ENCODE measurements around the gene FXR2.

DNA sequence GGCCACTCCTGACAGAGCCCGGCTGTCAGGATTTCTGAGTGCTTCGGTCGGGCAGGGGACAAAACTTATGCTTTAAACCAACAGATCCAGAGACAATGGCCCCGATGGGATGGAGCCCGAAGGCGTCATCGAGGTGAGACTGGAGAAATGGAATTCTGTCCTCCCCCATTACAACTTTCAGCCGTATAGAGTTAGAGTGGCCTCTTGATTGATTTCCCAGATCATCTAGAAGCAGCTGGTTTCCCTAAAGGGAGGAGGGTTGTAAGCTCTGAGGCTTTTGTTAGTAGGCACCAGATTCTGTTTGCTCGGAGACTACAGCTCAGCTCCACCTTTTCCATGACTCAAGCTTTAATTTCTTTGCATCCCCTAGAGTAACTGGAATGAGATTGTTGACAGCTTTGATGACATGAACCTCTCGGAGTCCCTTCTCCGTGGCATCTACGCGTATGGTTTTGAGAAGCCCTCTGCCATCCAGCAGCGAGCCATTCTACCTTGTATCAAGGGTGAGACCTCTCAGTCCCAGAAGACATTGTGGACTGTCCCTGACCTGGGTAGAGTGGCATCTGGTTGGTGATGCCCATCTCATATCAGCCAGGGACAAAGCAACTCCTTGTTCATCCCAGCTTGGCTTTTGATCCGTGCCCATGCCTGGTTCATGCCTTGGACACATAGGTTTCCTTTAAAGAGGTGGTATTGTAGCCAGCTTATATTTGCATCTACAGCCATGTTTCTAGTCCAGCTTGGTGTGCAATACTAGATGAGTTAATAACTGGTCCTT, 40.3 kb downstream of the FXR2 start:
- TF ChIP-seq, protein P1, sequence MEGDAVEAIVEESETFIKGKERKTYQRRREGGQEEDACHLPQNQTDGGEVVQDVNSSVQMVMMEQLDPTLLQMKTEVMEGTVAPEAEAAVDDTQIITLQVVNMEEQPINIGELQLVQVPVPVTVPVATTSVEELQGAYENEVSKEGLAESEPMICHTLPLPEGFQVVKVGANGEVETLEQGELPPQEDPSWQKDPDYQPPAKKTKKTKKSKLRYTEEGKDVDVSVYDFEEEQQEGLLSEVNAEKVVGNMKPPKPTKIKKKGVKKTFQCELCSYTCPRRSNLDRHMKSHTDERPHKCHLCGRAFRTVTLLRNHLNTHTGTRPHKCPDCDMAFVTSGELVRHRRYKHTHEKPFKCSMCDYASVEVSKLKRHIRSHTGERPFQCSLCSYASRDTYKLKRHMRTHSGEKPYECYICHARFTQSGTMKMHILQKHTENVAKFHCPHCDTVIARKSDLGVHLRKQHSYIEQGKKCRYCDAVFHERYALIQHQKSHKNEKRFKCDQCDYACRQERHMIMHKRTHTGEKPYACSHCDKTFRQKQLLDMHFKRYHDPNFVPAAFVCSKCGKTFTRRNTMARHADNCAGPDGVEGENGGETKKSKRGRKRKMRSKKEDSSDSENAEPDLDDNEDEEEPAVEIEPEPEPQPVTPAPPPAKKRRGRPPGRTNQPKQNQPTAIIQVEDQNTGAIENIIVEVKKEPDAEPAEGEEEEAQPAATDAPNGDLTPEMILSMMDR (tag by site-specific recombination; IDR thresholded peaks at IDR 0.05), result no peak
- TF ChIP-seq, protein P2, sequence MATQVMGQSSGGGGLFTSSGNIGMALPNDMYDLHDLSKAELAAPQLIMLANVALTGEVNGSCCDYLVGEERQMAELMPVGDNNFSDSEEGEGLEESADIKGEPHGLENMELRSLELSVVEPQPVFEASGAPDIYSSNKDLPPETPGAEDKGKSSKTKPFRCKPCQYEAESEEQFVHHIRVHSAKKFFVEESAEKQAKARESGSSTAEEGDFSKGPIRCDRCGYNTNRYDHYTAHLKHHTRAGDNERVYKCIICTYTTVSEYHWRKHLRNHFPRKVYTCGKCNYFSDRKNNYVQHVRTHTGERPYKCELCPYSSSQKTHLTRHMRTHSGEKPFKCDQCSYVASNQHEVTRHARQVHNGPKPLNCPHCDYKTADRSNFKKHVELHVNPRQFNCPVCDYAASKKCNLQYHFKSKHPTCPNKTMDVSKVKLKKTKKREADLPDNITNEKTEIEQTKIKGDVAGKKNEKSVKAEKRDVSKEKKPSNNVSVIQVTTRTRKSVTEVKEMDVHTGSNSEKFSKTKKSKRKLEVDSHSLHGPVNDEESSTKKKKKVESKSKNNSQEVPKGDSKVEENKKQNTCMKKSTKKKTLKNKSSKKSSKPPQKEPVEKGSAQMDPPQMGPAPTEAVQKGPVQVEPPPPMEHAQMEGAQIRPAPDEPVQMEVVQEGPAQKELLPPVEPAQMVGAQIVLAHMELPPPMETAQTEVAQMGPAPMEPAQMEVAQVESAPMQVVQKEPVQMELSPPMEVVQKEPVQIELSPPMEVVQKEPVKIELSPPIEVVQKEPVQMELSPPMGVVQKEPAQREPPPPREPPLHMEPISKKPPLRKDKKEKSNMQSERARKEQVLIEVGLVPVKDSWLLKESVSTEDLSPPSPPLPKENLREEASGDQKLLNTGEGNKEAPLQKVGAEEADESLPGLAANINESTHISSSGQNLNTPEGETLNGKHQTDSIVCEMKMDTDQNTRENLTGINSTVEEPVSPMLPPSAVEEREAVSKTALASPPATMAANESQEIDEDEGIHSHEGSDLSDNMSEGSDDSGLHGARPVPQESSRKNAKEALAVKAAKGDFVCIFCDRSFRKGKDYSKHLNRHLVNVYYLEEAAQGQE (tag by site-specific recombination; IDR thresholded peaks at IDR 0.05), result no peak
- TF ChIP-seq ZFP69B (tag by site-specific recombination; IDR thresholded peaks at IDR 0.05) (no peak), KLF10 (tag by site-specific recombination; IDR thresholded peaks at IDR 0.05) (no peak), BCL11B (tag by site-specific recombination; IDR thresholded peaks at IDR 0.05; ENCODE audit: low read depth) (no peak), SETDB1 (IDR thresholded peaks at IDR 0.05; ENCODE audit: insufficient read length, low read length) (no peak), KLF8 (tag by site-specific recombination; IDR thresholded peaks at IDR 0.05) (no peak), ZNF121 (tag by site-specific recombination; IDR thresholded peaks at IDR 0.05) (no peak), ZNF521 (tag by site-specific recombination; IDR thresholded peaks at IDR 0.05) (no peak), ZNF830 (tag by site-specific recombination; IDR thresholded peaks at IDR 0.05; ENCODE audit: low read depth) (no peak)
- TF ChIP-seq, protein P3, sequence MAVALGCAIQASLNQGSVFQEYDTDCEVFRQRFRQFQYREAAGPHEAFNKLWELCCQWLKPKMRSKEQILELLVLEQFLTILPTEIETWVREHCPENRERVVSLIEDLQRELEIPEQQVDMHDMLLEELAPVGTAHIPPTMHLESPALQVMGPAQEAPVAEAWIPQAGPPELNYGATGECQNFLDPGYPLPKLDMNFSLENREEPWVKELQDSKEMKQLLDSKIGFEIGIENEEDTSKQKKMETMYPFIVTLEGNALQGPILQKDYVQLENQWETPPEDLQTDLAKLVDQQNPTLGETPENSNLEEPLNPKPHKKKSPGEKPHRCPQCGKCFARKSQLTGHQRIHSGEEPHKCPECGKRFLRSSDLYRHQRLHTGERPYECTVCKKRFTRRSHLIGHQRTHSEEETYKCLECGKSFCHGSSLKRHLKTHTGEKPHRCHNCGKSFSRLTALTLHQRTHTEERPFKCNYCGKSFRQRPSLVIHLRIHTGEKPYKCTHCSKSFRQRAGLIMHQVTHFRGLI (tag by site-specific recombination; IDR thresholded peaks at IDR 0.05), result no peak
